Colonic mucosa (tissue), 4 donors: ENCODE data around the gene SLC48A1. TPM values are rescaled to one million over a fixed set of nuclear protein-coding genes. Genes with fewer than 3 reads are reported as not detected.

Experiments
- DNase-seq: peaks from one replicate; pipeline ENCODE4 v3.0.0-alpha.2; 2020
- H3K27ac ChIP-seq: fragments of 200-600 bp; one replicate; pipeline ENCODE4 v1.8.0; 2021
- H3K27me3 ChIP-seq: fragments of 200-600 bp; one replicate; pipeline ENCODE4 v1.8.0; 2021
- H3K36me3 ChIP-seq: fragments of 200-600 bp; one replicate; pipeline ENCODE4 v1.8.0; 2021
- H3K4me1 ChIP-seq: fragments of 200-600 bp; one replicate; pipeline ENCODE4 v1.8.0; 2021; ENCODE audit warnings: mild to moderate bottlenecking
- H3K4me3 ChIP-seq: fragments of 200-600 bp; one replicate; pipeline ENCODE4 v1.8.0; 2021
- H3K9ac ChIP-seq, 2 donors: one replicate each; pipeline ENCODE4 v1.7.0; 2013; ENCODE audit warnings: control low read depth in 2 of 2, low read depth in 2 of 2, low read length in 2 of 2
- H3K9me3 ChIP-seq: fragments of 200-600 bp; one replicate; pipeline ENCODE4 v1.8.0; 2021
- intact Hi-C: fragments of 100-400 bp; cut with DNase I; formaldehyde crosslinking; loops from one replicate; pipeline ENCODE4 v1.14.1; 2022
- total RNA-seq, 2 donors: library from RNA; stranded (reverse); fragmentation: NEBNext Ultra II Directional in 1 of 2; extraction: Animal tissue kit (Norgen Biotek cat#: 25700) in 1 of 2; gene quantifications; one replicate each; pipeline ENCODE4 v1.2.1, GENCODE V29; 2021
- TF ChIP-seq, protein P1 (sequence below): fragments of 200-600 bp; IDR thresholded peaks from one replicate; pipeline ENCODE4 v1.8.0; 2022; ENCODE audit warnings: antibody characterized with exemption, mild to moderate bottlenecking
- donor health status: healthy.
- donor health status: DM: no; HTN: no; CAD: no.
- donor health status: DM: no; HTN: no; CAD: no.

SLC48A1 gene
- total RNA-seq, 2 donors from 2014 or later: 12.2 to 17.9 TPM

DNA sequence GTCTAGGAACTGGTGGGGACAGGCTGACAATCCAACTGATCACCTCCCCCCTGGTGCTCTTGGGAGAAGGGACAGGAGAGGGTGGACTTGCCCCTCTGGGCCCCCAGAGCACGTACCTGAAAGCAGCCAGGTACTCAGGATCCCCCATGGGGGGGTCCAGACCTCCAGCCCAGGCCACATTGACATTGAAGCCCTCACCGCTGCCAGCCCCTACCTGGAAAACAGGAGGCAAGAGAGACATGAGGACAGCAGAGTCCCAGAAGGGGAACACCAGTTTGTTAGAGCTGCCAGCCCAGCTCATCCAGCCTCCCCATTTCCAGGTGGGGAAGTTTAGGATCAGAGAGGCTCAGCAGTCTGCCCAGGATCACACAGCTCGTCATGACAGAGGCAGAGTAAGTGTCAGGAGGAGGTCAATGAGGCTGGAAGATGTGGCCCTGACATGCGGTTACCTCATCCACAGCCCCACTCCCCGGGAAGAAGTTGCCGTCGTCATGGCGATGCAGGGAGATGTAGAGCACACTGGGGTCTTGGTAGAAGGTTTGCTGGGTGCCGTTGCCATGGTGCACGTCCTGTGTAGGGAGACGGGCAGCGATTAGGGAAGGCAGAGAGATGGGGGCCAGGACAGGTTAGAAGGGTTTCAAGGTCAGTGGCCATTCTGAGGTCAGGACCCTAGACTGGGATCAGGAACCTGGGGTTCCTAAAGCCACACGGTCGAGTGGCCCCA lies 14.7 kb downstream of the SLC48A1 start:
- Histone ChIP-seq H3K27me3 (no peaks in the 10 kb centered on the region), H3K27ac (no peak overlapping the region), H3K36me3 (peaks cover 21% of the 10 kb centered on the region), H3K9me3 (no peaks in the 10 kb centered on the region), H3K4me3 (no peak overlapping the region), H3K4me1 (no peaks in the 10 kb centered on the region), H3K9ac (no peak overlapping the region)
- TF ChIP-seq, protein P1, sequence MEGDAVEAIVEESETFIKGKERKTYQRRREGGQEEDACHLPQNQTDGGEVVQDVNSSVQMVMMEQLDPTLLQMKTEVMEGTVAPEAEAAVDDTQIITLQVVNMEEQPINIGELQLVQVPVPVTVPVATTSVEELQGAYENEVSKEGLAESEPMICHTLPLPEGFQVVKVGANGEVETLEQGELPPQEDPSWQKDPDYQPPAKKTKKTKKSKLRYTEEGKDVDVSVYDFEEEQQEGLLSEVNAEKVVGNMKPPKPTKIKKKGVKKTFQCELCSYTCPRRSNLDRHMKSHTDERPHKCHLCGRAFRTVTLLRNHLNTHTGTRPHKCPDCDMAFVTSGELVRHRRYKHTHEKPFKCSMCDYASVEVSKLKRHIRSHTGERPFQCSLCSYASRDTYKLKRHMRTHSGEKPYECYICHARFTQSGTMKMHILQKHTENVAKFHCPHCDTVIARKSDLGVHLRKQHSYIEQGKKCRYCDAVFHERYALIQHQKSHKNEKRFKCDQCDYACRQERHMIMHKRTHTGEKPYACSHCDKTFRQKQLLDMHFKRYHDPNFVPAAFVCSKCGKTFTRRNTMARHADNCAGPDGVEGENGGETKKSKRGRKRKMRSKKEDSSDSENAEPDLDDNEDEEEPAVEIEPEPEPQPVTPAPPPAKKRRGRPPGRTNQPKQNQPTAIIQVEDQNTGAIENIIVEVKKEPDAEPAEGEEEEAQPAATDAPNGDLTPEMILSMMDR: no peak
- intact Hi-C loops: no loop called here
- no peak for DNase-seq

DNA sequence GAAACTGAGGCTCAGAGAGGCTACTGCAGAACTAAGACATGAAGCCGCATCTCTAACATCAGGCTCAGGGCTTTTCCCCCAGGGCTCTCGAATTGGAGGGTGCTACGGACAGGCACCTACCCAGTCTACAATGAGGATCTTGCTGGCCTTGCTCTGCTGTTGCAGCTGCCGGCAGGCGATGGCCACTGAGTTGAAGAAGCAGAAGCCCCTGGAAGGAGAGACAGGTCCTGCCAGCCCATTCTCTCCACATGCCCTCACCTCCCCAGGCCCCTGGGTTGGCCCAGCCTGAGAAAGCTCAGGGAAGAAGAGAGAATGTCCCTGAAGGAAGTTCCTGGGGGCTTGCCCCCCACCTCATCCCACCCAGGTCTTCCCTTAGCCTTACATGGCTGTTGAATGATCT lies 16.1 kb downstream of the SLC48A1 start:
- Histone ChIP-seq H3K27ac (no peak overlapping the region), H3K9me3 (no peaks in the 10 kb centered on the region), H3K9ac (no peak overlapping the region), H3K36me3 (peaks cover 21% of the 10 kb centered on the region), H3K4me3 (no peak overlapping the region), H3K27me3 (no peaks in the 10 kb centered on the region), H3K4me1 (no peaks in the 10 kb centered on the region)
- TF ChIP-seq, protein P1: no peak
- no peak for DNase-seq
- intact Hi-C loops: no loop called here

DNA sequence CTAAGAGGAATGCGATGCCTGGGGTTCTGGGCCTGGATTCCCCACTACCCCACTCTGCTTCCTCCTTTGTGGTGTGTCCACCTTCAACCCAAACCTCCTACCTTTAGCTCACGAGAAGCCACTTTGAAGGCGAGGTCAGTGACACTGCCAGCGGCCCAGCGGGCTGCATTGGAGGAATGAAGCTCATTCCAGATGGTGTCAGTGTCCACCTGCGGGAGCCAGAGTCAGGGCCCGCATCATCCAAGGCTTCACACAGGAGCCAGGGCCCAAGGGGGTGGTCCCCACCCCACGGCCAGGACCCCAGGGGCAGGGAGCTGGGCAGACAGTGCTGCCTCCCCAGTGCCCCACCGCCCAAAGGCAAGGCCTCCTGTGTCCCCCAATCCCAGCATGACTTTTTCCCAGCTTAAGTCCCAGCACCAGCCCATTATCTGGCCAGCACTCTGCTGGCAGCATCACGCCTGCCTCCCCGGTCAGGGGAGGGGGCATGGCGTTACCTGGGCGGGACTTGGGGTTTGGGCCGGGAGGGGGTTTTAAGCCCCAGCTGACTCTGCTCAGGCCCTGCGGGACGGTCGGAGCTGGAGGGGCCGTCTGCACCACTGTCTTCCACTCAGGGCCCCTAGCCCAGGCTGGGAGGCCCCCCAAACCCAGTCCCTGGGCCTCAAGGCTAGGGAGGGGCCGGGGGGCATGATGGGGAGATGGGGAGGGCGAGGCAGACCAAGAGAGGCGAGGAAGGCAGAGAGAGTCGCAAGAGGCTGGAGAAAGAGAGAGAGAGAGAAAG lies 16.9 kb downstream of the SLC48A1 start:
- H3K27me3 ChIP-seq: no peaks in the 10 kb centered on the region
- H3K27ac ChIP-seq: no peak overlapping the region
- intact Hi-C loops: no loop called here
- H3K4me3 ChIP-seq: no peak overlapping the region
- H3K9me3 ChIP-seq: no peaks in the 10 kb centered on the region
- DNase-seq: no peak
- no peak overlapping the region for H3K9ac ChIP-seq
- no peaks in the 10 kb centered on the region for H3K4me1 ChIP-seq
- TF ChIP-seq, protein P1: no peak
- H3K36me3 ChIP-seq: peaks cover 21% of the 10 kb centered on the region

DNA sequence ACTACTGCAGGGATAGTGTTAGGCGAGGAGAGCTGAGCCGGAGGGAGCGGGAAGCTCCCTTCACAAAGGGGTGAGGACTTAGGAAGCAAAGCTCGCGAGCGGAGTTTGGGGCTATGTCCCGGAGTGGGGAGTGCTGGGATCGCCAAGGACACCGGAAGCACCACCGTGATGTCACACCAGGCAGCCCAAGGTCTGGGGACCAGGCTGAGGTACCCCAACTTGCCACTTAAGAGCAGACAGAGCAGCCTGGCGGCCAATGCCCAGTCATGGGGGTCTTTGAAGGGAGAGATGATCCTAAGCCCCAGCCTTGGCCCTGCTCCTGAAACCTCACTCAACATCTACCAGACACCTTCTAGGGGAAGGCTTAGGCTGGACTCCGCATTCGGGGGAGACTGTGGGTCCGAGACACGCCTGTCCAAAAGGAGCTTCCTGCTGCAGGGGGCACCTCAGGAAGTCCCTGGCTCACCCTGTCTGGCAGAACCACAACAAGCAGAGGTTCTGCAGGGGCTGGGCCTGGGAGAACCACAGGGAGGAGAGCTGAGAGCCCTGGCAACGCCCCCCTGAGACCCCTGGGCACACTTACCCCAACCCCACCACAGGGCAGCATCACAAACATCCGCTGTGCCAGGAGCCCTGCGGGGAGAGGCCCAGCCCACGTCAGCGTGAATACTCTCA lies 17.8 kb downstream of the SLC48A1 start:
- TF ChIP-seq, protein P1: no peak
- no peaks in the 10 kb centered on the region for H3K4me1 ChIP-seq
- no peaks in the 10 kb centered on the region for H3K9me3 ChIP-seq
- intact Hi-C loops: no loop called here
- no peak overlapping the region for H3K27ac ChIP-seq
- H3K27me3 ChIP-seq: no peaks in the 10 kb centered on the region
- H3K4me3 ChIP-seq: no peak overlapping the region
- DNase-seq: no peak
- H3K36me3 ChIP-seq: peaks cover 21% of the 10 kb centered on the region
- no peak overlapping the region for H3K9ac ChIP-seq

DNA sequence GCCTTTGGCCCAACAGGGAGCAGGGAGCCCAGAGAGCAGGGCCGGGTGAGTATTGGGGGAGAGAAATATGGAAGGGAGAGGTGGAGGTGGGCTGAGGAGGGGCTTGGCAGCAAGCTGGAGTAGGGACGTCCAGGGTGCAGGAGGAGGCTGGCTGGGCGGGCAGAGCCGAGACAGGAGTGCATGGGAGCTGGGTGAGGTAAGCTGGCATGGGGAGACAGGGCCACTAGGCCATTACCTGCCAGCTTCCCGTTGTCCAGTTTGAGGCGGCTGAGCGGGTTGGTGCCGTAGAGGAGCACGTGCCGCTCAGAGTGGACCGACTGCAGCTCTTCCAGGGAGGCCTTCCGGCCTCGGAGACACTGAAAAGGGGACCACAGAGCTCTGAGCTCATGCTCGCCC lies 18.3 kb downstream of the SLC48A1 start:
- peaks cover 21% of the 10 kb centered on the region for H3K36me3 ChIP-seq

More for the DNA sequence above, 18.3 kb downstream of the SLC48A1 start:
- TF ChIP-seq, protein P1: no peak
- H3K4me1 ChIP-seq: no peaks in the 10 kb centered on the region
- no peak overlapping the region for H3K9ac ChIP-seq
- intact Hi-C loops: no loop called here
- no peaks in the 10 kb centered on the region for H3K9me3 ChIP-seq
- no peaks in the 10 kb centered on the region for H3K27me3 ChIP-seq
- no peak for DNase-seq
- no peak overlapping the region for H3K27ac ChIP-seq
- H3K4me3 ChIP-seq: no peak overlapping the region
